IPS DF 6.9 (cell line): ENCODE results near the gene PRPF40A.

Experiments used
- DNase-seq: peaks from one replicate; pipeline ENCODE4 v3.0.0-alpha.2; 2013; ENCODE audit warnings: low read depth, low spot score
- H3K27ac ChIP-seq: one replicate; pipeline ENCODE4 v1.5.1; 2013; ENCODE audit warnings: low read length, control low read depth
- H3K27me3 ChIP-seq: 2 replicates; pipeline ENCODE4 v1.6.1; 2013; ENCODE audit warnings: mild to moderate bottlenecking, low read length; ENCODE audit not compliant: control insufficient read depth, insufficient read depth
- H3K36me3 ChIP-seq: 2 replicates; pipeline ENCODE4 v1.6.1; 2013; ENCODE audit warnings: low read length; ENCODE audit not compliant: control insufficient read depth, insufficient read depth
- H3K4me1 ChIP-seq: 2 replicates; pipeline ENCODE4 v1.6.1; 2013; ENCODE audit warnings: low read length; ENCODE audit not compliant: control insufficient read depth, insufficient read depth
- H3K4me3 ChIP-seq: 2 replicates; pipeline ENCODE4 v1.5.1; 2013; ENCODE audit warnings: mild to moderate bottlenecking, low read length
- H3K9me3 ChIP-seq: 2 replicates; pipeline ENCODE4 v1.6.1; 2013; ENCODE audit warnings: low read length, inconsistent platforms; ENCODE audit not compliant: control insufficient read depth, insufficient read depth
- WGBS: extraction: QIAGEN DNeasy Blood & Tissue Kit; methylation state at CpG from one replicate; pipeline ENCODE4 v1.1.7; 2013; ENCODE audit warnings: mixed read lengths, missing lambda C conversion rate; ENCODE audit not compliant: insufficient read length, insufficient coverage; 5-methylcytosine and 5-hydroxymethylcytosine counted together

PRPF40A gene

DNA sequence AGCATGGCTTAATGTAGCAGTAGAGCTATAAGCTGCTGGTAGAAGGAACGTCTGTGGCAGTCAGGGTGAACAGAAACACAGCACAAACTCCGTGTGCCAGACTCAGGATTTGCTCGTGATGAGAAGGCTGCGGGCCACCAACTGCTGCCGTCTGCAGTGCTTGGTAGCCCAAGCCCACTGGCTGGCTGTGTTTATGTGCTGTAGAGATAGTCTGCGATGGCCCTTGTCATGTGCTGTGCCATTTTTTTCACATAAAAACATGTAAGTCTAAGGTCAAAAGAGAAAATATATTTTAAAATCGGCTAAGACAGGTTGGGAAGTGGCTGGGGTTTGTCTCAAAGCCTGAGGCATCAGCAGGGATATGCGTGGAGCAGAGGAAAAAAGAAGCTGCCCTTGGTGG, 78.7 kb downstream of the PRPF40A start:
- no CpG with 5 or more reads among the region's 8 CpGs for WGBS

DNA sequence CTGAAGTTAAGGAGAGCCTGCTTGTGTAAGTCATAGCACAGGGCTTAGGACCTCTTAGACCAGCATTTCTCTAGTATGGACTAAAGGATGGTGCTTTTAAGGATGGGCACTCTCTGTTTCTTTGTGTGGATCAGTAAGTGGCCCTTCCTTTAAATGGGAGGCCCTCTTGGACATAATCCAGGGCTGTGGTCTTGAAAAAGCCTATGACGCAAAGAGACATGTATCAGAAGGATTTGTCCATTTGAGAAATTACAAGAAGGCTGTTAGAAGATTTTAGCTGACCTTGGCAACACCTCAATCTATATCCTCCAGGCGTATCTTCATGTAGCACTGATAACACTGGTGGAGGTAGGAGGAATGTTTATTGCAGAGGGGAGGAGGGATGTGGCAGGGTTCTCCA, 79.2 kb downstream of the PRPF40A start:
- no peaks in the 10 kb centered on the region for H3K27me3 ChIP-seq
- WGBS, result no CpG with 5 or more reads among the region's 2 CpGs

More for the DNA sequence above, 78.7 kb downstream of the PRPF40A start:
- no peaks in the 10 kb centered on the region for H3K4me1 ChIP-seq
- peaks cover 14% of the 10 kb centered on the region; the same call in 1 of the 2 replicates for H3K36me3 ChIP-seq
- H3K4me3 ChIP-seq, result no peak overlapping the region
- no peaks in the 10 kb centered on the region for H3K9me3 ChIP-seq
- H3K27ac ChIP-seq, result no peak overlapping the region
- H3K27me3 ChIP-seq, result no peaks in the 10 kb centered on the region
- DNase-seq, result no peak

DNA sequence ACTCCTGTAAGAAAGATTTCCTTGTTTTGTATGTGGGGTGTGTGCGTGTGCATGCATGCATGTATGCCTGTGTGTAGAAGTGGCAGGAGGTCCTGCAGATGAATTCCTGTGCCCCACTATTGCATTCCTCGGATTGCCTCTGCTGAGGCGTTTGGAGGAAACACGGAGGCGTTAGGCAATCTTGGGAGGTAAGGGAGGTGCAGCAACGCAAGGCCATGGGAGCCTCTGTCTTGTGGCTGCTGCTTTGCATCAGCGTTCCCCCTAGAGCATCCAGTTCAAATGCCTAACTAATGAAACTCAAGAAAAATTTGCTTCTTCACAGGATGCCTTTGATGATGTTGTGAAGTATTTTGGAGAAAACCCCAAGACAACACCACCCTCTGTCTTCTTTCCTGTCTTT, 80.0 kb downstream of the PRPF40A start:
- Histone ChIP-seq H3K4me3 (no peak overlapping the region), H3K9me3 (no peaks in the 10 kb centered on the region), H3K27ac (no peak overlapping the region), H3K36me3 (peaks cover 14% of the 10 kb centered on the region; the same call in 1 of the 2 replicates), H3K4me1 (no peaks in the 10 kb centered on the region), H3K27me3 (no peaks in the 10 kb centered on the region)
- no peak for DNase-seq
- no CpG with 5 or more reads among the region's 7 CpGs for WGBS

More for the DNA sequence above, 79.2 kb downstream of the PRPF40A start:
- Histone ChIP-seq H3K4me1 (no peaks in the 10 kb centered on the region), H3K9me3 (no peaks in the 10 kb centered on the region), H3K27ac (no peak overlapping the region), H3K4me3 (no peak overlapping the region), H3K36me3 (peaks cover 14% of the 10 kb centered on the region; the same call in 1 of the 2 replicates)
- DNase-seq, result no peak

DNA sequence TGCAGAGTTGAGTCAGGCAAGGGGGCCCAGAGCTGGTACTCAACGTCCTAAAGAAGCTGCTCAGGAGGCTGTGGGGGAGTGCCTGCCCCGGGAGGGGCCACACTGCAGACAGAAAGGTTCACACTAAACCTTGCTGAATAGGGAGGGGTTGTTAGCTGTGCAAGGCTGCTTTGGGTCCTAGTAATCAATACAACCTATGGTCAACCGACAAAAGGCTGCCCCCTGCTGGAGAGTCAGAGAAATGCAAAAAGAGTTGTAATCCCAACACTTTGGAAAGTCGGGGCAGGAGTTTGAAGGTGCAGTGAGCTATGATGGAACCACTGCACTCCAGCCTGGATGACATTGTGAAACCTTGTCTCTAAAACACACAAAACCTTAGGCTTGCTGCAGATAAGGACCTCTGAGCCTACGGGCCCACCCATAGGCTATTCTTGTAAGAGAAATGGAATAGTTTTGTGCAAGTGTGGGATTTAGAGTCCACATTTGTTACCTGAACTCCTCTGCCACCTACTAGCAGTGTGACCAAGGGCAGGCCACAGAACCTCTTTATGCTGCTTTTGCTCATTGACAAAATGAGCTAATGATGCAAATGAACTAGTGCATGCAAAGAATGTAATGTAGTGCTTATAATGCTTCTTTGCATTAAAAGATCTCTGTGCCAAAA, 81.5 kb downstream of the PRPF40A start:
- DNase-seq, result peak; percentile 35
- Histone ChIP-seq H3K27ac (no peak overlapping the region), H3K27me3 (no peaks in the 10 kb centered on the region), H3K9me3 (no peaks in the 10 kb centered on the region), H3K4me3 (no peak overlapping the region), H3K4me1 (no peaks in the 10 kb centered on the region), H3K36me3 (peaks cover 14% of the 10 kb centered on the region; the same call in 1 of the 2 replicates)
- no CpG with 5 or more reads among the region's 5 CpGs for WGBS

DNA sequence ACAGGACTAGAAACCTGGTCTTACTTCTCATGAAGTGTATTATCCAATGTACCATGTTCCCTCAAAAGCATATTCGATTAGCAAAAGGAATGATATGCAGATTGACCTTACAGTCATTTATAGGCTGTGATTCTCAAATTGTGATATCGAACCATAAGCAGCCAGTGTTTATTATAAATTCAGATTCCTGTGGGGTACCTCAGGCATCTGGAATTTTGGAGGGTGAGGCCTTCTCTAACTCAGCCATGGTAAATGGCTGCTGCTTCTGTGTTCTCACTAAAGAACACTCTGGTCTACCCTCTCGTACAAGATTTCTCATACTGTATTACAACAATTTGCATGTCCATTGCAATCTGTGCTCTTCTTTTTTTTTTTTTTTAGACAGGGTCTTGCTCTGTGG, 84.5 kb downstream of the PRPF40A start:
- Histone ChIP-seq H3K4me3 (no peak overlapping the region), H3K27me3 (no peaks in the 10 kb centered on the region), H3K27ac (no peak overlapping the region), H3K36me3 (peaks cover 9% of the 10 kb centered on the region; the same call in 1 of the 2 replicates), H3K4me1 (no peaks in the 10 kb centered on the region), H3K9me3 (no peaks in the 10 kb centered on the region)
- no CpG with 5 or more reads among the region's 3 CpGs for WGBS
- no peak for DNase-seq

DNA sequence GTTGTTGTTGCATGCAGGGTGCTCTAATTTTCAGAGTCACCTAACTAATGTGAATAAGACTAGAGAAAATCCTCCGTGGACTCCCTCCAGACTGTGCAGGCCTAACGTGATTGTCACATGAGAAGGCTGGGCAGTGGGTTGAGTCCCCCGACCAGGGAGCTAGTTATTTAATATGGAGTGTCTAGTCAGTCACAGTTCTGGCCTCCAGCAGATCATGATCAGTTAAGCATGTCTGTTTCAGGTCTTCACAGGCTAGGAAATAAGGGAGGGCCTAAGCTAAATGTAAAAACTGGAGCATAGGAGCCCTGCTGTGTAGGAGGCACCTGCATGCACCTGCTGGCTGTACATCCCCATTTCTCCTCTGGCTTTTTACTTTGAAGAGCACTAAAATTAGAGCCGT, 86.8 kb downstream of the PRPF40A start:
- Histone ChIP-seq H3K36me3 (peaks cover 3% of the 10 kb centered on the region; the same call in 1 of the 2 replicates), H3K27ac (no peak overlapping the region), H3K4me1 (no peaks in the 10 kb centered on the region), H3K9me3 (no peaks in the 10 kb centered on the region), H3K27me3 (no peaks in the 10 kb centered on the region), H3K4me3 (no peak overlapping the region)
- WGBS, result no CpG with 5 or more reads among the region's 4 CpGs
- DNase-seq, result no peak

DNA sequence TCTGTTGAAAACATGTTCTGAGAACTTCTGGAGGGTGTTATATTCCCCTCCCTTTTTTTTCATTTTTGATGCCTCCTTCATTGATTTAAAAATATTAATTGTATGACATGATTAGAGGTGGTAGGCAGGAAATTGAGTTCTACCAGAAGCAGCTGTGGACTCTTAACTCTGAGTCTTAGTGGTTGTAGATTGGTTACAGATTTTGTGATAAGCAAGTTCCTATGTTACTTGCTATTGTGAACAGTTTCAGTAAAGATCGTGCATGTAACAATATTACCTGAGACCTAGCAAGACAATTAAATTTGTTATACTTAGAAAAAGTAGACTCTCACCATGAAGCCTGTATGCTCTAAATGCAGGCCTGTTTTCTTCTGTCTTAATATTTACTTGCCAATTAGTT, 88.1 kb downstream of the PRPF40A start:
- no CpG with 5 or more reads among the region's 1 CpG for WGBS
- H3K9me3 ChIP-seq, result no peaks in the 10 kb centered on the region

DNA sequence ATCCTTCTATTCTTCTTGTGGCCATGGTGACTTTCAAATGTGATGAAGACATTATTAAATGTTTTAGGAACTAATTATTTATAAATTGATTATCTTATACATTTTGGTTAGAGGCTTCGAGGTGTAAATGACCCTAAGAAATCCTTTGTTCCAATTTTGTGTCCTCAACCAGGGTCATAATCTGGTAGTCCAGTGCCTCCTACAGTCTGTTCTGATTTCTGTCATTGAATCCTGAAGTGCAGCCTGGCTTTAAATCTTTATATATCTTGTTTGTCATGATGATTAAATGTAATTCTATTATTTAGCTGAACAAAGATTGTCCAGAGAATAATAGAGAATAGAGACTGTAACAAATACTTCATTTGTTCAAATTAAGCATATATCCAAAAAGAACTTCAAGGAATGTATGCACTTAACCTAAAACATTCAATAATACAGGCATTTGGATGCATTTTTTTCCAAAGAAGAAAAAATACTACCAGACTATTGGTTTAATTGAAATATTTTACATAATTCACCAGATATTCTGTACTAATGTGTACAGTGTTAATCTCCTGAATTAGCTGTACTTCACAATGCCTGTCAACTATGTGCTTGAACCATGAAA, 89.8 kb downstream of the PRPF40A start:
- WGBS, result no CpG with 5 or more reads among the region's 1 CpG
- H3K9me3 ChIP-seq, result no peaks in the 10 kb centered on the region
- no peak overlapping the region for H3K27ac ChIP-seq
- peaks cover 3% of the 10 kb centered on the region; the same call in 1 of the 2 replicates for H3K36me3 ChIP-seq
- H3K4me3 ChIP-seq, result no peak overlapping the region
- H3K4me1 ChIP-seq, result no peaks in the 10 kb centered on the region
- H3K27me3 ChIP-seq, result no peaks in the 10 kb centered on the region
- no peak for DNase-seq

More for the DNA sequence above, 88.1 kb downstream of the PRPF40A start:
- Histone ChIP-seq H3K4me1 (no peaks in the 10 kb centered on the region), H3K27me3 (no peaks in the 10 kb centered on the region), H3K4me3 (no peak overlapping the region), H3K27ac (no peak overlapping the region), H3K36me3 (peaks cover 3% of the 10 kb centered on the region; the same call in 1 of the 2 replicates)
- no peak for DNase-seq

DNA sequence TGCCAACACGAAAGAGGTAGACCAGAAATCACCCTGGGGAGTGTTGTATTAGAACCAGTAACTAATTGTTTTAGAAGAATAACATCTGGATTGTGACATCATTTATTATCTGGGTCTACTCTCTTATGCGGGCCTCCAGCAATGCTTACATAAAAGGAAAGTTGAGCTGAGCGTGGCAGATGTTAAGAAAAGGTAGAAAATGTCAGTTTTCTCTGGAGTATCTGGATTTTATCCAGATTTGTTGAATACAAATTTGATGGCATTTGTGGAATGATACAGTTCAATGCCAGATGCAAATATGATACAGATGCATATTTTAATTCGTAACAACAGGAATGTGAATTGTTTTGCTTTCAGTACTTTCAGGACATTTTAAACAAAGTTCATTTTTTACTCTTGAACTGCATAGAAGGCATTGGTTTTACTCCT, 90.3 kb downstream of the PRPF40A start:
- no peaks in the 10 kb centered on the region for H3K4me1 ChIP-seq
- H3K4me3 ChIP-seq, result no peak overlapping the region
- DNase-seq, result no peak
- no CpG with 5 or more reads among the region's 4 CpGs for WGBS
- peaks cover 3% of the 10 kb centered on the region; the same call in 1 of the 2 replicates for H3K36me3 ChIP-seq
- no peaks in the 10 kb centered on the region for H3K9me3 ChIP-seq
- no peak overlapping the region for H3K27ac ChIP-seq
- no peaks in the 10 kb centered on the region for H3K27me3 ChIP-seq

DNA sequence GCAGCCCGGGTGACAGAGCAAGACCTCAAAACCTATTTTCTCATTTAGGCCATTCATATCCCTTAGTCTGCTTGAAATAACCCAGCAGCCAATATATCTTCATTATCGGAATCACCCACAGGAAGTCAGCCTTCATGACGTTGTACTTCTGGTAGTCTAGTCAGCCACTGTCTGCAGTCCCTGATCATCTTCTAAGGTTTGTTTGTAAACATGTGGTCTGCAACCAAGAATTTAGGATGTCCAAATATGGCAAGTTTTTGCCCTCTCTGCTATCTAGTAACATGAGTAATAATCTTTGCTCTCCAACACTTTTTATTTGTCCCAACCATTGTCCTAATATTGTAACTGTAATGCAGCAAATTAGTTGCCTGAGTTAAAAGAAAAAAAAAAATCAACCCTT, 92.5 kb downstream of the PRPF40A start:
- no CpG with 5 or more reads among the region's 3 CpGs for WGBS
- Histone ChIP-seq H3K4me3 (no peak overlapping the region), H3K36me3 (peaks cover 6% of the 10 kb centered on the region; the same call in 1 of the 2 replicates)

More for the DNA sequence above, 92.5 kb downstream of the PRPF40A start:
- no peak for DNase-seq
- H3K9me3 ChIP-seq, result no peaks in the 10 kb centered on the region
- no peaks in the 10 kb centered on the region for H3K27me3 ChIP-seq
- H3K27ac ChIP-seq, result no peak overlapping the region
- no peaks in the 10 kb centered on the region for H3K4me1 ChIP-seq
